HepG2 (cell line): ENCODE measurements around the gene LRRC3. TPM values are rescaled to one million over a fixed set of nuclear protein-coding genes. Genes with fewer than 3 reads are reported as not detected.
A peak's percentile ranks its signal among the peaks of the same experiment; 100 is the strongest.

Source experiments
- ATF3 ChIP-seq: sonication (generic); formaldehyde crosslinking; IDR thresholded peaks from 2 replicates; pipeline ENCODE4 v1.4.0; 2020; ENCODE audit warnings: missing genetic modification reagents
- ATF5 ChIP-seq: sonication (generic); formaldehyde crosslinking; IDR thresholded peaks from 2 replicates; pipeline ENCODE4 v1.4.0; 2020; ENCODE audit warnings: mild to moderate bottlenecking, low read depth, missing genetic modification reagents
- CTCF ChIP-seq: sonication (generic); formaldehyde crosslinking; IDR thresholded peaks from 2 replicates; pipeline ENCODE4 v1.5.0; 2020; ENCODE audit warnings: mild to moderate bottlenecking, missing genetic modification reagents, moderate library complexity
- ELF1 ChIP-seq: sonication (generic); formaldehyde crosslinking; IDR thresholded peaks from 2 replicates; pipeline ENCODE4 v1.4.0; 2020; ENCODE audit warnings: missing genetic modification reagents
- HNRNPL ChIP-seq: fragments of 200-400 bp; formaldehyde crosslinking; IDR thresholded peaks from 2 replicates; pipeline ENCODE4 v1.6.1; 2017; ENCODE audit warnings: mild to moderate bottlenecking, low read depth, low read length
- ZBED4 ChIP-seq: sonication (generic); formaldehyde crosslinking; IDR thresholded peaks from 2 replicates; pipeline ENCODE4 v1.4.0; 2020; ENCODE audit warnings: missing genetic modification reagents, borderline replicate concordance
- ZNF513 ChIP-seq: sonication (generic); formaldehyde crosslinking; conservative IDR thresholded peaks from 2 replicates; pipeline ENCODE4 v1.5.0; 2020; ENCODE audit warnings: missing genetic modification reagents
- ZNF839 ChIP-seq: sonication (generic); formaldehyde crosslinking; IDR thresholded peaks from 2 replicates; pipeline ENCODE4 v1.4.0; 2020; ENCODE audit warnings: missing genetic modification reagents, mild to moderate bottlenecking, borderline replicate concordance
- polyA plus RNA-seq, 8 experiments: library from polyadenylated mRNA; depleted of rRNA in 3 of 8; stranded (reverse) in 7 of 8; unstranded in 1 of 8; fragments of >200 nt; fragmentation: Illumina TruSeq in 4 of 8; extraction: Trizol in 4 of 8; gene quantifications; 2 replicates each; pipeline versions ENCODE4 v1.2.1 to v1.2.3, GENCODE V29; 2011 to 2016; ENCODE audit warnings: low read depth in 4 of 8, missing spikeins in 1 of 8, mixed read lengths in 1 of 8; ENCODE audit not compliant: insufficient read depth in 1 of 8
- total RNA-seq, 5 experiments: library from RNA; depleted of rRNA; stranded (reverse); fragments of >200 nt; fragmentation: Illumina TruSeq; extraction: Trizol; gene quantifications; 2 replicates each; pipeline ENCODE4 v1.2.3, GENCODE V29; 2016; ENCODE audit warnings: low read depth in 1 of 5
- TF ChIP-seq, protein P1 (sequence below): sonication (generic); formaldehyde crosslinking; IDR thresholded peaks from 2 replicates; pipeline ENCODE4 v1.8.1; 2023; ENCODE audit warnings: mild to moderate bottlenecking, missing genetic modification reagents
- TF ChIP-seq, protein P2 (sequence below): sonication (generic); formaldehyde crosslinking; IDR thresholded peaks from 2 replicates; pipeline ENCODE4 v1.5.0; 2020; ENCODE audit warnings: missing genetic modification reagents
- TF ChIP-seq, protein P3 (sequence below): IDR thresholded peaks from 2 replicates; pipeline ENCODE4 v1.6.1; 2016
- TF ChIP-seq, protein P4 (sequence below), 2 experiments: sonication (generic) in 1 of 2; formaldehyde crosslinking in 1 of 2; IDR thresholded peaks; 2 replicates each; pipeline versions ENCODE4 v1.4.0 to v1.6.1; 2018 to 2020; ENCODE audit warnings: missing genetic modification reagents in 2 of 2, borderline replicate concordance in 1 of 2, low read depth in 1 of 2, mild to moderate bottlenecking in 1 of 2, missing biosample characterization in 1 of 2

Gene LRRC3
- total and polyA plus RNA-seq, 2 of the 13 experiments (the other 11 are each of a cell fraction or from before 2014, with no cell fraction given): 4.8 to 16.5 TPM

GRCh38 chr21:44482581-44483287, 27.4 kb downstream of the LRRC3 start (continued):
- TF ChIP-seq ZNF513 (CRISPR knock-in tag) (no peak), ZBED4 (CRISPR knock-in tag) (no peak; the same call in 1 of the 2 replicates), ATF5 (no peak), ELF1 (CRISPR knock-in tag) (peak; percentile 29; the same call in 1 of the 2 replicates), HNRNPL (no peak), ATF3 (no peak), CTCF (CRISPR knock-in tag) (no peak), ZNF839 (CRISPR knock-in tag) (no peak)
- TF ChIP-seq, protein P1, sequence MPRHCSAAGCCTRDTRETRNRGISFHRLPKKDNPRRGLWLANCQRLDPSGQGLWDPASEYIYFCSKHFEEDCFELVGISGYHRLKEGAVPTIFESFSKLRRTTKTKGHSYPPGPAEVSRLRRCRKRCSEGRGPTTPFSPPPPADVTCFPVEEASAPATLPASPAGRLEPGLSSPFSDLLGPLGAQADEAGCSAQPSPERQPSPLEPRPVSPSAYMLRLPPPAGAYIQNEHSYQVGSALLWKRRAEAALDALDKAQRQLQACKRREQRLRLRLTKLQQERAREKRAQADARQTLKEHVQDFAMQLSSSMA: no peak
- TF ChIP-seq, protein P2, sequence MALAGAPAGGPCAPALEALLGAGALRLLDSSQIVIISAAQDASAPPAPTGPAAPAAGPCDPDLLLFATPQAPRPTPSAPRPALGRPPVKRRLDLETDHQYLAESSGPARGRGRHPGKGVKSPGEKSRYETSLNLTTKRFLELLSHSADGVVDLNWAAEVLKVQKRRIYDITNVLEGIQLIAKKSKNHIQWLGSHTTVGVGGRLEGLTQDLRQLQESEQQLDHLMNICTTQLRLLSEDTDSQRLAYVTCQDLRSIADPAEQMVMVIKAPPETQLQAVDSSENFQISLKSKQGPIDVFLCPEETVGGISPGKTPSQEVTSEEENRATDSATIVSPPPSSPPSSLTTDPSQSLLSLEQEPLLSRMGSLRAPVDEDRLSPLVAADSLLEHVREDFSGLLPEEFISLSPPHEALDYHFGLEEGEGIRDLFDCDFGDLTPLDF: no peak
- TF ChIP-seq, protein P3, sequence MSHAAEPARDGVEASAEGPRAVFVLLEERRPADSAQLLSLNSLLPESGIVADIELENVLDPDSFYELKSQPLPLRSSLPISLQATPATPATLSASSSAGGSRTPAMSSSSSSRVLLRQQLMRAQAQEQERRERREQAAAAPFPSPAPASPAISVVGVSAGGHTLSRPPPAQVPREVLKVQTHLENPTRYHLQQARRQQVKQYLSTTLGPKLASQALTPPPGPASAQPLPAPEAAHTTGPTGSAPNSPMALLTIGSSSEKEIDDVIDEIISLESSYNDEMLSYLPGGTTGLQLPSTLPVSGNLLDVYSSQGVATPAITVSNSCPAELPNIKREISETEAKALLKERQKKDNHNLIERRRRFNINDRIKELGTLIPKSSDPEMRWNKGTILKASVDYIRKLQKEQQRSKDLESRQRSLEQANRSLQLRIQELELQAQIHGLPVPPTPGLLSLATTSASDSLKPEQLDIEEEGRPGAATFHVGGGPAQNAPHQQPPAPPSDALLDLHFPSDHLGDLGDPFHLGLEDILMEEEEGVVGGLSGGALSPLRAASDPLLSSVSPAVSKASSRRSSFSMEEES (CRISPR knock-in tag): no peak
- TF ChIP-seq, protein P4, sequence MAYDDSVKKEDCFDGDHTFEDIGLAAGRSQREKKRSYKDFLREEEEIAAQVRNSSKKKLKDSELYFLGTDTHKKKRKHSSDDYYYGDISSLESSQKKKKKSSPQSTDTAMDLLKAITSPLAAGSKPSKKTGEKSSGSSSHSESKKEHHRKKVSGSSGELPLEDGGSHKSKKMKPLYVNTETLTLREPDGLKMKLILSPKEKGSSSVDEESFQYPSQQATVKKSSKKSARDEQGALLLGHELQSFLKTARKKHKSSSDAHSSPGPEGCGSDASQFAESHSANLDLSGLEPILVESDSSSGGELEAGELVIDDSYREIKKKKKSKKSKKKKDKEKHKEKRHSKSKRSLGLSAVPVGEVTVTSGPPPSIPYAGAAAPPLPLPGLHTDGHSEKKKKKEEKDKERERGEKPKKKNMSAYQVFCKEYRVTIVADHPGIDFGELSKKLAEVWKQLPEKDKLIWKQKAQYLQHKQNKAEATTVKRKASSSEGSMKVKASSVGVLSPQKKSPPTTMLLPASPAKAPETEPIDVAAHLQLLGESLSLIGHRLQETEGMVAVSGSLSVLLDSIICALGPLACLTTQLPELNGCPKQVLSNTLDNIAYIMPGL (CRISPR knock-in tag; IDR thresholded peaks at IDR 0.05; ENCODE audit: borderline replicate concordance in 1 of 2, low read depth in 1 of 2): peak in 1 of 2 experiments; percentile 44; a peak in 1 of 4 replicates
